Liver (tissue), 9 donors: ENCODE measurements around the gene LINGO3. TPM values are rescaled to one million over a fixed set of nuclear protein-coding genes. Genes with fewer than 3 reads are reported as not detected.

ENCODE experiments used
- DNase-seq: peaks from one replicate; pipeline ENCODE4 v3.0.0-alpha.2; 2017; ENCODE audit warnings: low spot score
- H3K27ac ChIP-seq, 2 donors: one replicate each; pipeline ENCODE4 v1.7.0; 2013; ENCODE audit warnings: inconsistent platforms in 2 of 2, low read length in 2 of 2, control low read depth in 1 of 2, low read depth in 1 of 2, mild to moderate bottlenecking in 1 of 2
- H3K27me3 ChIP-seq, 4 donors: one replicate each; pipeline versions ENCODE4 v1.6.1 to v1.7.0; 2013; ENCODE audit warnings: low read length in 3 of 4, inconsistent platforms in 1 of 4, mild to moderate bottlenecking in 1 of 4, moderate library complexity in 1 of 4; ENCODE audit not compliant: control insufficient read depth in 4 of 4, insufficient read depth in 4 of 4
- H3K36me3 ChIP-seq, 4 donors: one replicate each; pipeline versions ENCODE4 v1.6.1 to v1.7.0; 2013; ENCODE audit warnings: low read length in 3 of 4, mild to moderate bottlenecking in 3 of 4, low read depth in 1 of 4, moderate library complexity in 1 of 4; ENCODE audit not compliant: control insufficient read depth in 4 of 4, insufficient read depth in 3 of 4
- H3K4me1 ChIP-seq, 4 donors: one replicate each; pipeline versions ENCODE4 v1.6.1 to v1.7.0; 2013; ENCODE audit warnings: low read length in 3 of 4, mild to moderate bottlenecking in 3 of 4, moderate library complexity in 1 of 4; ENCODE audit not compliant: control insufficient read depth in 4 of 4, insufficient read depth in 4 of 4
- H3K4me3 ChIP-seq, 3 donors: one replicate each; pipeline versions ENCODE4 v1.6.1 to v1.7.0; 2013; ENCODE audit warnings: low read length in 3 of 3, control low read depth in 1 of 3, low read depth in 1 of 3, mild to moderate bottlenecking in 1 of 3
- H3K9ac ChIP-seq, 2 donors: one replicate each; pipeline ENCODE4 v1.7.0; 2013; ENCODE audit warnings: low read length in 2 of 2, mild to moderate bottlenecking in 2 of 2, moderate library complexity in 2 of 2, control low read depth in 1 of 2, low read depth in 1 of 2
- H3K9me3 ChIP-seq, 4 donors: one replicate each; pipeline versions ENCODE4 v1.6.1 to v1.7.0; 2013; ENCODE audit warnings: low read length in 3 of 4; ENCODE audit not compliant: control insufficient read depth in 4 of 4
- ATF3 ChIP-seq: IDR thresholded peaks from 2 replicates; pipeline ENCODE4 v1.6.1; 2016; ENCODE audit warnings: antibody characterized with exemption
- CTCF ChIP-seq: fragments of 150-350 bp; IDR thresholded peaks from 2 replicates; pipeline ENCODE4 v1.5.1; 2017; ENCODE audit warnings: improper control_type of control experiment, low read depth, low read length; ENCODE audit not compliant: missing input control
- FOXA1 ChIP-seq: IDR thresholded peaks from 2 replicates; pipeline ENCODE4 v1.6.1; 2016; ENCODE audit warnings: antibody characterized with exemption
- FOXA2 ChIP-seq: IDR thresholded peaks from 2 replicates; pipeline ENCODE4 v1.6.1; 2016; ENCODE audit warnings: antibody characterized with exemption
- GABPA ChIP-seq, 2 donors: IDR thresholded peaks in 1 of 2; conservative IDR thresholded peaks in 1 of 2; 2 replicates each; pipeline ENCODE4 v1.6.1; 2016; ENCODE audit warnings: antibody characterized with exemption in 2 of 2, mild to moderate bottlenecking in 1 of 2, moderate library complexity in 1 of 2
- HNF4A ChIP-seq, 2 donors: conservative IDR thresholded peaks; 2 replicates each; pipeline ENCODE4 v1.6.1; 2016; ENCODE audit warnings: antibody characterized with exemption in 2 of 2, mild to moderate bottlenecking in 2 of 2
- HNF4G ChIP-seq: IDR thresholded peaks from 2 replicates; pipeline ENCODE4 v1.6.1; 2016; ENCODE audit warnings: antibody characterized with exemption
- JUND ChIP-seq, 2 donors: IDR thresholded peaks; 2 replicates each; pipeline ENCODE4 v1.6.1; 2016; ENCODE audit warnings: antibody characterized with exemption in 2 of 2
- MAX ChIP-seq: IDR thresholded peaks from 2 replicates; pipeline ENCODE4 v1.6.1; 2016; ENCODE audit warnings: antibody characterized with exemption
- RAD21 ChIP-seq, 2 donors: IDR thresholded peaks; 2 replicates each; pipeline ENCODE4 v1.6.1; 2016; ENCODE audit warnings: antibody characterized with exemption in 2 of 2, mild to moderate bottlenecking in 2 of 2
- REST ChIP-seq: IDR thresholded peaks from 2 replicates; pipeline ENCODE4 v1.6.1; 2016; ENCODE audit warnings: antibody characterized with exemption, mild to moderate bottlenecking
- RXRA ChIP-seq, 2 donors: IDR thresholded peaks; 2 replicates each; pipeline ENCODE4 v1.6.1; 2017 to 2018; ENCODE audit warnings: antibody characterized with exemption in 2 of 2, mild to moderate bottlenecking in 1 of 2
- SP1 ChIP-seq: IDR thresholded peaks from 2 replicates; pipeline ENCODE4 v1.6.1; 2018; ENCODE audit warnings: antibody characterized with exemption, mild to moderate bottlenecking
- YY1 ChIP-seq: IDR thresholded peaks from 2 replicates; pipeline ENCODE4 v1.6.1; 2016; ENCODE audit warnings: antibody characterized with exemption, mild to moderate bottlenecking
- ZBTB33 ChIP-seq: IDR thresholded peaks from 2 replicates; pipeline ENCODE4 v1.6.1; 2016; ENCODE audit warnings: antibody characterized with exemption
- WGBS: extraction: QIAGEN DNeasy Blood & Tissue Kit; methylation state at CpG from one replicate; pipeline ENCODE4 v1.1.7; 2013; 5-methylcytosine and 5-hydroxymethylcytosine counted together
- polyA plus RNA-seq, 2 donors: library from polyadenylated mRNA; stranded (reverse) in 1 of 2; unstranded in 1 of 2; fragments of 200-250 nt in 1 of 2; fragments of >200 nt in 1 of 2; fragmentation: Nextera tagmentation in 1 of 2; extraction: Ambion mirVana in 1 of 2; gene quantifications; one replicate each; pipeline versions ENCODE4 v1.2.1 to v1.2.3, GENCODE V29; 2013 to 2015
- total RNA-seq, 2 donors: library from RNA; depleted of rRNA; stranded (reverse); fragments of >200 nt; gene quantifications; one replicate each; pipeline ENCODE4 v1.2.3, GENCODE V29; 2014
- donor health status: healthy.
- donor health status: healthy.
- donor health status: healthy.
- donor health status: healthy.
- donor health status: healthy.

LINGO3 gene
- total and polyA plus RNA-seq, 4 donors: 0.02 to 0.08 (median 0.07) TPM

GRCh38 chr19:2278459-2279158, 29.3 kb downstream of the LINGO3 start (continued):
- TF ChIP-seq CTCF: no peak
- no peak for TF ChIP-seq FOXA1
- no peak for TF ChIP-seq RAD21 (IDR thresholded peaks at IDR 0.05)
- no peak for TF ChIP-seq RXRA (IDR thresholded peaks at IDR 0.05)
- no peak for TF ChIP-seq FOXA2
- no peak for TF ChIP-seq JUND (IDR thresholded peaks at IDR 0.05)

- Histone ChIP-seq H3K4me1 (peaks cover 5 to 28% (median 21%) of the 10 kb centered on the region in 4 donors), H3K4me3 (no peak overlapping the region), H3K27ac (no peak overlapping the region), H3K9me3 (no peaks in the 10 kb centered on the region), H3K9ac (no peak overlapping the region), H3K36me3 (peaks cover 2 to 9% (median 5%) of the 10 kb centered on the region in 4 donors), H3K27me3 (no peaks in the 10 kb centered on the region)
- 88% methylated on average over 9 of the region's 9 CpGs for WGBS
- no peak for DNase-seq
- TF ChIP-seq SP1: no peak
- TF ChIP-seq CTCF: no peak
- TF ChIP-seq HNF4A (conservative IDR thresholded peaks at IDR 0.05): no peak
- no peak for TF ChIP-seq GABPA (IDR thresholded peaks at IDR 0.05 in 1 of 2, conservative IDR thresholded peaks at IDR 0.05 in 1 of 2)
- no peak for TF ChIP-seq RAD21 (IDR thresholded peaks at IDR 0.05)
- no peak for TF ChIP-seq RXRA (IDR thresholded peaks at IDR 0.05)
- TF ChIP-seq REST: no peak
- no peak for TF ChIP-seq FOXA1
- TF ChIP-seq ZBTB33: no peak
- no peak for TF ChIP-seq HNF4G
- TF ChIP-seq MAX: no peak
- TF ChIP-seq ATF3: no peak
- no peak for TF ChIP-seq YY1
These were observed 30.8 kb downstream of the LINGO3 start for GRCh38 chr19:2277138-2277537.
